MM.1S (cell line): ENCODE data around the gene RNF115.
"Not testable (repeated sequence)": the region's sequence is repeated elsewhere in the genome, so short reads cannot be mapped to it uniquely, and the experiment has no call there.

Experiments used
- EZH2 ChIP-seq: fragments of 300-600 bp; sonication (generic); optimal IDR thresholded peaks from 2 replicates; pipeline ENCODE3; 2017; ENCODE audit warnings: low read depth, mild to moderate bottlenecking, antibody characterized with exemption, low read length, mixed read lengths
- EZH2phosphoT487 ChIP-seq: fragments of 300-600 bp; sonication (generic); IDR thresholded peaks from 2 replicates; pipeline ENCODE4 v1.6.1; 2018; ENCODE audit warnings: antibody characterized with exemption, low read length
- TF ChIP-seq, protein P1 (sequence below): fragments of 300-600 bp; sonication (generic); IDR thresholded peaks from 2 replicates; pipeline ENCODE4 v1.5.1; 2016; ENCODE audit warnings: antibody characterized with exemption, low read length, mixed read lengths

- TF ChIP-seq, protein P1, sequence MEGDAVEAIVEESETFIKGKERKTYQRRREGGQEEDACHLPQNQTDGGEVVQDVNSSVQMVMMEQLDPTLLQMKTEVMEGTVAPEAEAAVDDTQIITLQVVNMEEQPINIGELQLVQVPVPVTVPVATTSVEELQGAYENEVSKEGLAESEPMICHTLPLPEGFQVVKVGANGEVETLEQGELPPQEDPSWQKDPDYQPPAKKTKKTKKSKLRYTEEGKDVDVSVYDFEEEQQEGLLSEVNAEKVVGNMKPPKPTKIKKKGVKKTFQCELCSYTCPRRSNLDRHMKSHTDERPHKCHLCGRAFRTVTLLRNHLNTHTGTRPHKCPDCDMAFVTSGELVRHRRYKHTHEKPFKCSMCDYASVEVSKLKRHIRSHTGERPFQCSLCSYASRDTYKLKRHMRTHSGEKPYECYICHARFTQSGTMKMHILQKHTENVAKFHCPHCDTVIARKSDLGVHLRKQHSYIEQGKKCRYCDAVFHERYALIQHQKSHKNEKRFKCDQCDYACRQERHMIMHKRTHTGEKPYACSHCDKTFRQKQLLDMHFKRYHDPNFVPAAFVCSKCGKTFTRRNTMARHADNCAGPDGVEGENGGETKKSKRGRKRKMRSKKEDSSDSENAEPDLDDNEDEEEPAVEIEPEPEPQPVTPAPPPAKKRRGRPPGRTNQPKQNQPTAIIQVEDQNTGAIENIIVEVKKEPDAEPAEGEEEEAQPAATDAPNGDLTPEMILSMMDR, result not testable (repeated sequence)
- TF ChIP-seq EZH2, EZH2phosphoT487: not testable (repeated sequence)
Measured at GRCh38 chr1:145760395-145760949, 63.4 kb downstream of the RNF115 start.
